ENCODE results near the gene NME9. TPM values are rescaled to one million over a fixed set of nuclear protein-coding genes. Genes with fewer than 3 reads are reported as not detected.

NME9 gene
- total RNA-seq, 2 experiments from 2014 or later: 0.80 TPM; not detected in 1

- POLR2A ChIA-PET: no interaction called here
- DNase-seq (no peak), ATAC-seq (ENCODE audit: poor library complexity) (no peak)
- no peaks in the 10 kb centered on the region for H3K4me1 Mint-ChIP-seq (ENCODE audit: low read depth)
- TF ChIP-seq CTCF (IDR thresholded peaks at IDR 0.05): no peak
- intact Hi-C loops (cut with DNase I, micrococcal nuclease): loop anchor here in 1 of 2 experiments (10.0 kb wide), 1 partner anchor 64 kb away; the partner anchor contains the start of gene NME9
- H3K4me1 ChIP-seq (ENCODE audit: insufficient read depth, low read length): no peaks in the 10 kb centered on the region
- no peaks in the 10 kb centered on the region for H3K9me3 Mint-ChIP-seq
- peaks cover 67% of the 10 kb centered on the region for H3K36me3 Mint-ChIP-seq (ENCODE audit: low read depth)
- CTCF ChIA-PET: no interaction called here
- no peak overlapping the region for H3K27ac ChIP-seq (ENCODE audit: low read depth in 1 of 2, low read length in 2 of 2)
- no peak overlapping the region for H3K27ac Mint-ChIP-seq
- peaks cover 24% of the 10 kb centered on the region for H3K36me3 ChIP-seq (ENCODE audit: insufficient read depth, low read length)
- H3K4me3 Mint-ChIP-seq: no peak overlapping the region
- H3K27me3 Mint-ChIP-seq: no peaks in the 10 kb centered on the region
- no peak overlapping the region for H3K4me3 ChIP-seq (ENCODE audit: low read length)
- H3K27me3 ChIP-seq (ENCODE audit: control insufficient read depth in 1 of 2, insufficient read depth in 2 of 2, low read length in 2 of 2): no peaks in the 10 kb centered on the region
- H3K9me3 ChIP-seq (ENCODE audit: control insufficient read depth in 1 of 2, insufficient read depth in 1 of 2, low read length in 2 of 2): no peaks in the 10 kb centered on the region
Measured at GRCh38 chr3:138260611-138261010, 69.0 kb downstream of the NME9 start.

- ChIA-PET CTCF (no interaction called here), POLR2A (no interaction called here)
- no peak overlapping the region for H3K27ac Mint-ChIP-seq
- no peak for TF ChIP-seq CTCF (IDR thresholded peaks at IDR 0.05)
- peaks cover 62% of the 10 kb centered on the region for H3K36me3 Mint-ChIP-seq (ENCODE audit: low read depth)
- no peaks in the 10 kb centered on the region for H3K9me3 Mint-ChIP-seq
- H3K4me3 ChIP-seq (ENCODE audit: low read length): no peak overlapping the region
- H3K36me3 ChIP-seq (ENCODE audit: insufficient read depth, low read length): peaks cover 13% of the 10 kb centered on the region
- intact Hi-C loops (cut with DNase I, micrococcal nuclease): no loop called here
- H3K4me1 Mint-ChIP-seq (ENCODE audit: low read depth): no peaks in the 10 kb centered on the region
- no peak for ATAC-seq (ENCODE audit: poor library complexity)
- no peak overlapping the region for H3K4me3 Mint-ChIP-seq
- no peak overlapping the region for H3K27ac ChIP-seq (ENCODE audit: low read depth in 1 of 2, low read length in 2 of 2)
- H3K27me3 Mint-ChIP-seq: no peaks in the 10 kb centered on the region
- H3K9me3 ChIP-seq (ENCODE audit: control insufficient read depth in 1 of 2, insufficient read depth in 1 of 2, low read length in 2 of 2): no peaks in the 10 kb centered on the region
- no peaks in the 10 kb centered on the region for H3K4me1 ChIP-seq (ENCODE audit: insufficient read depth, low read length)
- no peaks in the 10 kb centered on the region for H3K27me3 ChIP-seq (ENCODE audit: control insufficient read depth in 1 of 2, insufficient read depth in 2 of 2, low read length in 2 of 2)
- no peak for DNase-seq
Measured at GRCh38 chr3:138259126-138259525, 70.5 kb downstream of the NME9 start.

- Mint-ChIP-seq H3K4me1 (ENCODE audit: low read depth) (no peaks in the 10 kb centered on the region), H3K27me3 (no peaks in the 10 kb centered on the region), H3K4me3 (no peak overlapping the region), H3K36me3 (ENCODE audit: low read depth) (peaks cover 55% of the 10 kb centered on the region), H3K27ac (no peak overlapping the region), H3K9me3 (no peaks in the 10 kb centered on the region)
- POLR2A ChIA-PET: no interaction called here
- TF ChIP-seq CTCF (IDR thresholded peaks at IDR 0.05): no peak
- H3K9me3 ChIP-seq (ENCODE audit: control insufficient read depth in 1 of 2, insufficient read depth in 1 of 2, low read length in 2 of 2): no peaks in the 10 kb centered on the region
- no peak overlapping the region for H3K4me3 ChIP-seq (ENCODE audit: low read length)
- ATAC-seq (ENCODE audit: poor library complexity) (no peak), DNase-seq (no peak)
- CTCF ChIA-PET: no interaction called here
- no peaks in the 10 kb centered on the region for H3K27me3 ChIP-seq (ENCODE audit: control insufficient read depth in 1 of 2, insufficient read depth in 2 of 2, low read length in 2 of 2)
- no peaks in the 10 kb centered on the region for H3K4me1 ChIP-seq (ENCODE audit: insufficient read depth, low read length)
- peaks cover 10% of the 10 kb centered on the region for H3K36me3 ChIP-seq (ENCODE audit: insufficient read depth, low read length)
- intact Hi-C loops (cut with DNase I, micrococcal nuclease): no loop called here
- H3K27ac ChIP-seq (ENCODE audit: low read depth in 1 of 2, low read length in 2 of 2): no peak overlapping the region
Measured at GRCh38 chr3:138257986-138258385, 71.7 kb downstream of the NME9 start.

Measured in CD4-positive, alpha-beta T cell (primary cell).